H9 (cell line): ENCODE measurements around the gene WDR7. TPM values are rescaled to one million over a fixed set of nuclear protein-coding genes. Genes with fewer than 3 reads are reported as not detected.

Source experiments
- DNase-seq: peaks from one replicate; pipeline ENCODE4 v3.0.0-alpha.2; 2017
- H2AFZ ChIP-seq: one replicate; pipeline ENCODE4 v1.6.1; 2013; ENCODE audit warnings: mild to moderate bottlenecking, low read length, control low read depth, moderate library complexity
- H2AK5ac ChIP-seq: 2 replicates; pipeline ENCODE4 v1.6.1; 2013; ENCODE audit warnings: low read length, control low read depth, mixed read lengths; ENCODE audit not compliant: insufficient read length
- H2BK120ac ChIP-seq: one replicate; pipeline ENCODE4 v1.6.1; 2013; ENCODE audit warnings: low read depth, mild to moderate bottlenecking, low read length, control low read depth, inconsistent platforms; ENCODE audit not compliant: poor library complexity, severe bottlenecking
- H2BK12ac ChIP-seq: 2 replicates; pipeline ENCODE4 v1.6.1; 2013; ENCODE audit warnings: low read length, control low read depth, mixed read lengths, low read depth; ENCODE audit not compliant: insufficient read length
- H2BK15ac ChIP-seq: 2 replicates; pipeline ENCODE4 v1.6.1; 2013; ENCODE audit warnings: low read depth, low read length, control low read depth
- H2BK20ac ChIP-seq: one replicate; pipeline ENCODE4 v1.6.1; 2013; ENCODE audit warnings: low read depth, mild to moderate bottlenecking, low read length, control low read depth, inconsistent platforms; ENCODE audit not compliant: poor library complexity, severe bottlenecking
- H2BK5ac ChIP-seq: 2 replicates; pipeline ENCODE4 v1.6.1; 2013; ENCODE audit warnings: low read length, control low read depth, mixed read lengths; ENCODE audit not compliant: insufficient read length
- H3K14ac ChIP-seq: 2 replicates; pipeline ENCODE4 v1.6.1; 2013; ENCODE audit warnings: low read length, control low read depth; ENCODE audit not compliant: insufficient read depth
- H3K18ac ChIP-seq: 2 replicates; pipeline ENCODE4 v1.6.1; 2013; ENCODE audit warnings: low read depth, mild to moderate bottlenecking, mixed read lengths, low read length, control low read depth; ENCODE audit not compliant: insufficient read length
- H3K23ac ChIP-seq: 2 replicates; pipeline ENCODE4 v1.6.1; 2013; ENCODE audit warnings: low read length, control low read depth, mixed read lengths, low read depth; ENCODE audit not compliant: insufficient read length
- H3K23me2 ChIP-seq: 2 replicates; pipeline ENCODE4 v1.6.1; 2013; ENCODE audit warnings: low read depth, mild to moderate bottlenecking, mixed read lengths, low read length, control low read depth; ENCODE audit not compliant: insufficient read length, poor library complexity, severe bottlenecking
- H3K27ac ChIP-seq: 2 replicates; pipeline ENCODE4 v1.5.1; 2013; ENCODE audit warnings: low read length, control low read depth, mixed read lengths, low read depth; ENCODE audit not compliant: insufficient read length
- H3K27me3 ChIP-seq: 2 replicates; pipeline ENCODE4 v1.6.1; 2013; ENCODE audit warnings: low read length, control low read depth, inconsistent platforms; ENCODE audit not compliant: insufficient read depth
- H3K4ac ChIP-seq: 2 replicates; pipeline ENCODE4 v1.6.1; 2013; ENCODE audit warnings: low read depth, mild to moderate bottlenecking, control low read depth, inconsistent platforms, low read length, moderate library complexity
- H3K4me1 ChIP-seq: 2 replicates; pipeline ENCODE4 v1.6.1; 2013; ENCODE audit warnings: low read length, control low read depth, inconsistent platforms; ENCODE audit not compliant: insufficient read depth
- H3K4me2 ChIP-seq: 2 replicates; pipeline ENCODE4 v1.6.1; 2013; ENCODE audit warnings: low read length, control low read depth, mixed read lengths; ENCODE audit not compliant: insufficient read length, insufficient read depth
- H3K56ac ChIP-seq: 2 replicates; pipeline ENCODE4 v1.6.1; 2013; ENCODE audit warnings: low read depth, mild to moderate bottlenecking, mixed read lengths, low read length, control low read depth; ENCODE audit not compliant: insufficient read length
- H3K79me1 ChIP-seq: 2 replicates; pipeline ENCODE4 v1.6.1; 2013; ENCODE audit warnings: low read depth, mild to moderate bottlenecking, moderate library complexity, low read length, control low read depth, inconsistent platforms; ENCODE audit not compliant: insufficient read depth, poor library complexity, severe bottlenecking
- H3K79me2 ChIP-seq: 2 replicates; pipeline ENCODE4 v1.6.1; 2013; ENCODE audit warnings: low read length, control low read depth, inconsistent platforms; ENCODE audit not compliant: insufficient read depth
- H3K9ac ChIP-seq: 2 replicates; pipeline ENCODE4 v1.6.1; 2013; ENCODE audit warnings: low read length, control low read depth, mixed read lengths; ENCODE audit not compliant: insufficient read length; ENCODE audit errors: extremely low read depth
- H3K9me3 ChIP-seq: one replicate; pipeline ENCODE4 v1.6.1; 2013; ENCODE audit warnings: low read depth, low read length, inconsistent platforms; ENCODE audit not compliant: control insufficient read depth
- H3T11ph ChIP-seq: one replicate; pipeline ENCODE4 v1.6.1; 2013; ENCODE audit warnings: mild to moderate bottlenecking, low read length, control low read depth, inconsistent platforms
- H4K20me1 ChIP-seq: one replicate; pipeline ENCODE4 v1.6.1; 2013; ENCODE audit not compliant: control insufficient read depth, insufficient read length, insufficient read depth
- H4K5ac ChIP-seq: 2 replicates; pipeline ENCODE4 v1.6.1; 2013; ENCODE audit warnings: low read depth, mild to moderate bottlenecking, mixed read lengths, low read length, control low read depth; ENCODE audit not compliant: insufficient read length
- H4K8ac ChIP-seq: replicated peaks from 2 replicates; pipeline ENCODE4 v1.6.1; 2013; ENCODE audit warnings: low read length, control low read depth, mixed read lengths, low read depth; ENCODE audit not compliant: insufficient read length
- H4K91ac ChIP-seq: 2 replicates; pipeline ENCODE4 v1.6.1; 2013; ENCODE audit warnings: low read depth, mild to moderate bottlenecking, moderate library complexity, mixed read lengths, low read length, control low read depth; ENCODE audit not compliant: insufficient read length
- H3K27ac Mint-ChIP-seq, 3 experiments: 2 replicates in 2 of 3; 3 replicates in 1 of 3; pipeline ENCODE4 v1.8.0; 2020 to 2021; ENCODE audit warnings: mixed read lengths in 3 of 3, mild to moderate bottlenecking in 1 of 3, moderate library complexity in 1 of 3
- H3K27me3 Mint-ChIP-seq: 2 replicates; pipeline ENCODE4 v1.8.0; 2021; ENCODE audit warnings: low read depth, mild to moderate bottlenecking, moderate library complexity, mixed read lengths
- H3K36me3 Mint-ChIP-seq, 3 experiments: 2 replicates in 2 of 3; 3 replicates in 1 of 3; pipeline ENCODE4 v1.8.0; 2020 to 2021; ENCODE audit warnings: low read depth in 3 of 3, mixed read lengths in 3 of 3; ENCODE audit not compliant: insufficient read depth in 1 of 3
- H3K4me1 Mint-ChIP-seq, 2 experiments: 2 replicates each; pipeline ENCODE4 v1.8.0; 2020; ENCODE audit warnings: mixed read lengths in 2 of 2
- H3K4me3 Mint-ChIP-seq, 2 experiments: 2 replicates in 1 of 2; 3 replicates in 1 of 2; pipeline ENCODE4 v1.8.0; 2020 to 2021; ENCODE audit warnings: mild to moderate bottlenecking in 2 of 2, mixed read lengths in 2 of 2, moderate library complexity in 1 of 2
- H3K9me3 Mint-ChIP-seq, 2 experiments: 2 replicates in 1 of 2; 3 replicates in 1 of 2; pipeline ENCODE4 v1.8.0; 2020; ENCODE audit warnings: mild to moderate bottlenecking in 2 of 2, mixed read lengths in 2 of 2, moderate library complexity in 1 of 2
- CTCF ChIP-seq: fragments of 200-600 bp; sonication (generic); conservative IDR thresholded peaks from 3 replicates; pipeline ENCODE4 v1.8.0; 2021; ENCODE audit warnings: antibody characterized with exemption, mild to moderate bottlenecking
- whole genome bisulfite sequencing: extraction: QIAGEN DNeasy Blood & Tissue Kit; methylation state at CpG from one replicate; pipeline ENCODE4 v1.1.7; 2013; ENCODE audit warnings: missing lambda C conversion rate, low lambda C conversion rate, mixed read lengths; ENCODE audit not compliant: insufficient read length; ENCODE audit errors: extremely low coverage; 5-methylcytosine and 5-hydroxymethylcytosine counted together
- total RNA-seq: library from RNA; stranded (reverse); gene quantifications from 2 replicates; pipeline ENCODE4 v1.2.1, GENCODE V29; 2021

Gene WDR7
- total RNA-seq, 1 experiment from 2014 or later: 14.8 TPM

DNA sequence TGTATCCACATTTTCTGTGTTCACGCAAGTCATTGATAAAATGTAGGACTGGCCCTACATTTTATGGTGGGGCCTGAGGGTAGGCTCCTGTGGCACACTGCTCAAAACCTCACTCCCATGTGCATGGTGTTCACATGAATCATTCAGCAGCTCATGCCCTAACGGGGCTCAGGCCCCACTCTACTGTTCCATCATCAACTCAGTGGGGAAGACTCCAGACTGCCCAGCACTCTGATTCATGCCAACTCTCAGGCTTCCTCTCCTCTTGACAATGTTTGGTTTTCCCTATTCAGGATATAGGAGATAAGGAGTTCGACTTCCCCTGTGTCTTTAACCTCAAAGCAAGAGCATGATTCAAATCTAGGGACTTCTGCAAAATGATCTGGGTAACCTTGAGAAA, 403.7 kb downstream of the WDR7 start:
- no peak overlapping the region for H3K18ac ChIP-seq
- H3K27ac ChIP-seq: no peak overlapping the region
- H4K8ac ChIP-seq: no peak overlapping the region
- H2BK20ac ChIP-seq: no peak overlapping the region
- no peaks in the 10 kb centered on the region for H3K23me2 ChIP-seq
- H3T11ph ChIP-seq: no peak overlapping the region
- H2AK5ac ChIP-seq: no peak overlapping the region
- no peaks in the 10 kb centered on the region; a peak in 2 of 4 replicates for H3K4me1 Mint-ChIP-seq
- H3K27me3 Mint-ChIP-seq: peaks cover 1% of the 10 kb centered on the region
- no peak overlapping the region for H3K4ac ChIP-seq
- no peak overlapping the region for H3K4me2 ChIP-seq
- no CpG with 5 or more reads among the region's 3 CpGs for WGBS
- no peaks in the 10 kb centered on the region for H3K79me2 ChIP-seq
- H3K23ac ChIP-seq: no peak overlapping the region
- no peak overlapping the region for H2BK5ac ChIP-seq
- H2BK120ac ChIP-seq: no peak overlapping the region
- H3K79me1 ChIP-seq: no peaks in the 10 kb centered on the region
- H3K9me3 Mint-ChIP-seq: peaks cover 9 to 22% of the 10 kb centered on the region in 2 experiments
- no peak overlapping the region for H2AFZ ChIP-seq
- no peak overlapping the region for H3K56ac ChIP-seq
- no peak overlapping the region for H3K27ac Mint-ChIP-seq
- no peak overlapping the region for H3K14ac ChIP-seq
- no peak overlapping the region for H2BK15ac ChIP-seq
- no peak for DNase-seq
- H3K27me3 ChIP-seq: no peaks in the 10 kb centered on the region
- H4K91ac ChIP-seq: no peak overlapping the region
- H3K9me3 ChIP-seq: no peaks in the 10 kb centered on the region
- peaks cover 3 to 35% (median 12%) of the 10 kb centered on the region in 3 experiments; a peak in 5 of 7 replicates for H3K36me3 Mint-ChIP-seq
- no peak overlapping the region for H2BK12ac ChIP-seq
- H3K9ac ChIP-seq: no peak overlapping the region
- no peak for TF ChIP-seq CTCF
- no peak overlapping the region for H3K4me3 Mint-ChIP-seq
- H3K4me1 ChIP-seq: no peaks in the 10 kb centered on the region
- no peak overlapping the region for H4K5ac ChIP-seq
- H4K20me1 ChIP-seq: no peaks in the 10 kb centered on the region
